Peyer's patch (tissue), 4 donors: ENCODE data around the gene MRPL34. TPM values are rescaled to one million over a fixed set of nuclear protein-coding genes. Genes with fewer than 3 reads are reported as not detected.

Experiments
- DNase-seq, 3 donors: peaks; one replicate each; pipeline ENCODE4 v3.0.0-alpha.2; 2017 to 2019
- H3K27ac ChIP-seq, 4 donors: fragments of 200-600 bp; sonication (generic); one replicate each; pipeline ENCODE4 v1.5.1; 2016 to 2019
- H3K27me3 ChIP-seq, 2 donors: fragments of 200-600 bp; sonication (generic); one replicate each; pipeline ENCODE4 v1.5.1; 2019
- H3K36me3 ChIP-seq, 3 donors: fragments of 200-600 bp; sonication (generic); one replicate each; pipeline ENCODE4 v1.5.1; 2016 to 2019
- H3K4me1 ChIP-seq, 4 donors: fragments of 200-600 bp; sonication (generic); one replicate each; pipeline ENCODE4 v1.5.1; 2016 to 2019
- H3K4me3 ChIP-seq, 4 donors: fragments of 200-600 bp; sonication (generic); 1 replicate in 3 of 4; 2 replicates in 1 of 4; pipeline ENCODE4 v1.5.1; 2016 to 2019; ENCODE audit warnings: mild to moderate bottlenecking in 1 of 4
- H3K9me3 ChIP-seq, 4 donors: fragments of 200-600 bp; sonication (generic); one replicate each; pipeline ENCODE4 v1.5.1; 2016 to 2019; ENCODE audit warnings: mild to moderate bottlenecking in 1 of 4
- CTCF ChIP-seq, 6 experiments: fragments of 450-650 bp in 4 of 6; fragments of 200-600 bp in 2 of 6; sonication (generic) in 1 of 6; IDR thresholded peaks; one replicate each; pipeline ENCODE4 v1.5.1; 2017 to 2019; ENCODE audit warnings: antibody characterized with exemption in 6 of 6, mild to moderate bottlenecking in 3 of 6, moderate library complexity in 1 of 6
- POLR2A ChIP-seq, 2 donors: fragments of 450-650 bp; IDR thresholded peaks; one replicate each; pipeline ENCODE4 v1.5.1; 2017; ENCODE audit warnings: antibody characterized with exemption in 2 of 2, mild to moderate bottlenecking in 2 of 2, moderate library complexity in 2 of 2
- total RNA-seq, 4 donors: library from RNA; depleted of rRNA; stranded (reverse); fragments of >200 nt; gene quantifications; one replicate each; pipeline ENCODE4 v1.1.0, GENCODE V29; 2016

The MRPL34 gene
- total RNA-seq, 4 donors from 2014 or later: 76.7 to 202 (median 196) TPM

- no peak overlapping the region for H3K4me3 ChIP-seq
- no peak for DNase-seq
- no peak overlapping the region for H3K27ac ChIP-seq
- TF ChIP-seq POLR2A (IDR thresholded peaks at IDR 0.05) (no peak), CTCF (IDR thresholded peaks at IDR 0.05) (no peak)
- H3K4me1 ChIP-seq: peaks cover 0 to 11% (median 2%) of the 10 kb centered on the region in 4 donors
- H3K36me3 ChIP-seq: peaks cover 0 to 61% (median 0%) of the 10 kb centered on the region in 3 donors
- H3K27me3 ChIP-seq: no peaks in the 10 kb centered on the region
- H3K9me3 ChIP-seq: no peaks in the 10 kb centered on the region
Observed at GRCh38 chr19:17319473-17320238, 14.0 kb downstream of the MRPL34 start.

- Histone ChIP-seq H3K27ac (no peak overlapping the region), H3K9me3 (no peaks in the 10 kb centered on the region), H3K4me1 (peaks cover 0 to 11% (median 2%) of the 10 kb centered on the region in 4 donors), H3K27me3 (no peaks in the 10 kb centered on the region), H3K4me3 (no peak overlapping the region), H3K36me3 (peaks cover 0 to 57% (median 0%) of the 10 kb centered on the region in 3 donors)
- no peak for TF ChIP-seq CTCF (IDR thresholded peaks at IDR 0.05)
- DNase-seq: no peak
Observed at GRCh38 chr19:17320435-17320834, 14.8 kb downstream of the MRPL34 start.

- H3K4me3 ChIP-seq: no peak overlapping the region
- TF ChIP-seq CTCF (IDR thresholded peaks at IDR 0.05): no peak
- no peak for TF ChIP-seq POLR2A (IDR thresholded peaks at IDR 0.05)
- no peaks in the 10 kb centered on the region for H3K9me3 ChIP-seq
- H3K36me3 ChIP-seq: peaks cover 0 to 44% (median 0%) of the 10 kb centered on the region in 3 donors
- H3K27ac ChIP-seq: no peak overlapping the region
- DNase-seq: no peak
- H3K4me1 ChIP-seq: peaks cover 0 to 11% (median 2%) of the 10 kb centered on the region in 4 donors
- H3K27me3 ChIP-seq: no peaks in the 10 kb centered on the region
Observed at GRCh38 chr19:17321655-17322489, 16.2 kb downstream of the MRPL34 start.

- DNase-seq: no peak
- TF ChIP-seq POLR2A (IDR thresholded peaks at IDR 0.05) (no peak), CTCF (IDR thresholded peaks at IDR 0.05) (no peak)
- H3K27me3 ChIP-seq: no peaks in the 10 kb centered on the region
- H3K4me3 ChIP-seq: no peak overlapping the region
- peaks cover 0 to 43% (median 0%) of the 10 kb centered on the region in 3 donors for H3K36me3 ChIP-seq
- peaks cover 0 to 11% (median 2%) of the 10 kb centered on the region in 4 donors for H3K4me1 ChIP-seq
- peak overlapping the region in 1 of 4 donors; percentile 52 for H3K27ac ChIP-seq
- no peaks in the 10 kb centered on the region for H3K9me3 ChIP-seq
Observed at GRCh38 chr19:17322854-17323253, 17.2 kb downstream of the MRPL34 start.

- H3K27me3 ChIP-seq: no peaks in the 10 kb centered on the region
- no peaks in the 10 kb centered on the region for H3K9me3 ChIP-seq
- peak overlapping the region in 1 of 4 donors; percentile 52 for H3K27ac ChIP-seq
- peaks cover 0 to 42% (median 0%) of the 10 kb centered on the region in 3 donors for H3K36me3 ChIP-seq
- H3K4me1 ChIP-seq: peaks cover 0 to 16% (median 4%) of the 10 kb centered on the region in 4 donors
- no peak for DNase-seq
- H3K4me3 ChIP-seq: peak overlapping the region in 1 of 4 donors; percentile 29
- no peak for TF ChIP-seq CTCF (IDR thresholded peaks at IDR 0.05)
- TF ChIP-seq POLR2A (IDR thresholded peaks at IDR 0.05): no peak
Observed at GRCh38 chr19:17323300-17323963, 17.8 kb downstream of the MRPL34 start.
